HG03045 (cell line): Measurements from ENCODE around the gene SDE2.
"Not testable (repeated sequence)": the region's sequence is repeated elsewhere in the genome, so short reads cannot be mapped to it uniquely, and the experiment has no call there.

ENCODE experiments used
- ATAC-seq: cut with Tn5 transposase; IDR thresholded peaks from one replicate; pipeline ENCODE4 v1.9.1; 2021; ENCODE audit warnings: mild to moderate bottlenecking, moderate library complexity; ENCODE audit not compliant: unreplicated experiment

SDE2 gene

GRCh38 chr1:225979421-225979820 lies 19.7 kb downstream of the SDE2 start:
- ATAC-seq = no peak

GRCh38 chr1:225977937-225978748 lies 21.0 kb downstream of the SDE2 start:
- ATAC-seq = peak; percentile 59

GRCh38 chr1:225975146-225975545 lies 24.0 kb downstream of the SDE2 start:
- not testable (repeated sequence) for ATAC-seq

- no peak for ATAC-seq
These were observed 24.7 kb downstream of the SDE2 start for GRCh38 chr1:225974454-225974853.

- ATAC-seq = no peak
These were observed 26.0 kb downstream of the SDE2 start for GRCh38 chr1:225973158-225973557.

GRCh38 chr1:225972344-225973152 lies 26.6 kb downstream of the SDE2 start:
- no peak for ATAC-seq

- not testable (repeated sequence) for ATAC-seq
These were observed 28.5 kb downstream of the SDE2 start for GRCh38 chr1:225970592-225971157.

GRCh38 chr1:225969751-225970150 lies 29.4 kb downstream of the SDE2 start:
- ATAC-seq = not testable (repeated sequence)

- no peak for ATAC-seq
These were observed 33.9 kb downstream of the SDE2 start for GRCh38 chr1:225965231-225965630.

GRCh38 chr1:225963735-225964530 lies 35.2 kb downstream of the SDE2 start:
- ATAC-seq = no peak

- peak; percentile 76 for ATAC-seq
These were observed 36.6 kb downstream of the SDE2 start for GRCh38 chr1:225962440-225962975.

- no peak for ATAC-seq
These were observed 37.3 kb downstream of the SDE2 start for GRCh38 chr1:225961659-225962439.

GRCh38 chr1:225958041-225958440 lies 41.1 kb downstream of the SDE2 start:
- no peak for ATAC-seq

GRCh38 chr1:225954753-225955152 lies 44.4 kb downstream of the SDE2 start:
- ATAC-seq = no peak

- ATAC-seq = no peak
These were observed 45.8 kb downstream of the SDE2 start for GRCh38 chr1:225953315-225953714.

GRCh38 chr1:225950905-225951497 lies 48.1 kb downstream of the SDE2 start:
- ATAC-seq = no peak

GRCh38 chr1:225949041-225949440 lies 50.1 kb downstream of the SDE2 start:
- no peak for ATAC-seq

GRCh38 chr1:225946803-225947202 lies 52.3 kb downstream of the SDE2 start:
- ATAC-seq = no peak

- ATAC-seq = no peak
These were observed 53.0 kb downstream of the SDE2 start for GRCh38 chr1:225946082-225946620.
